Prostate gland (tissue), 2 donors: ENCODE results near the gene COL4A1. TPM values are rescaled to one million over a fixed set of nuclear protein-coding genes. Genes with fewer than 3 reads are reported as not detected.

ENCODE experiments used
- DNase-seq: peaks from one replicate; pipeline ENCODE4 v3.0.0-alpha.2; 2019; ENCODE audit warnings: low spot score
- H3K27ac ChIP-seq, 2 donors: fragments of 200-600 bp; sonication (generic); 2 replicates each; pipeline ENCODE4 v1.5.1; 2017 to 2019
- H3K27me3 ChIP-seq: fragments of 200-600 bp; sonication (generic); replicated peaks from 2 replicates; pipeline ENCODE4 v1.5.1; 2019; ENCODE audit not compliant: insufficient read depth
- H3K36me3 ChIP-seq, 2 donors: fragments of 200-600 bp; sonication (generic); 1 replicate in 1 of 2; 2 replicates in 1 of 2; pipeline versions ENCODE4 v1.5.1 to v1.8.1; 2017 to 2019
- H3K4me1 ChIP-seq: fragments of 200-600 bp; sonication (generic); replicated peaks from 2 replicates; pipeline ENCODE4 v1.5.1; 2019
- H3K4me3 ChIP-seq, 2 donors: fragments of 200-600 bp; sonication (generic); 2 replicates each; pipeline ENCODE4 v1.5.1; 2017 to 2019
- H3K9me3 ChIP-seq: fragments of 200-600 bp; sonication (generic); 2 replicates; pipeline ENCODE4 v1.5.1; 2017
- POLR2A ChIP-seq: fragments of 450-650 bp; IDR thresholded peaks from one replicate; pipeline ENCODE4 v1.6.1; 2016; ENCODE audit warnings: antibody characterized with exemption, mild to moderate bottlenecking
- POLR2AphosphoS5 ChIP-seq: sonication (generic); formaldehyde crosslinking; IDR thresholded peaks from one replicate; pipeline ENCODE4 v1.6.1; 2017; ENCODE audit warnings: antibody characterized with exemption
- WGBS: methylation state at CpG from one replicate; pipeline ENCODE4 v1.1.5; 2018; 5-methylcytosine and 5-hydroxymethylcytosine counted together
- intact Hi-C: fragments of 100-400 bp; cut with DNase I; formaldehyde crosslinking; loops from one replicate; pipeline ENCODE4 v1.14.2; 2022
- total RNA-seq, 2 donors: library from RNA; depleted of rRNA; stranded (reverse); fragments of >200 nt; gene quantifications; one replicate each; pipeline ENCODE4 v1.1.0, GENCODE V29; 2016
- TF ChIP-seq, protein P1 (sequence below), 4 experiments: fragments of 200-600 bp in 2 of 4; fragments of 450-650 bp in 2 of 4; sonication (generic) in 2 of 4; IDR thresholded peaks; 1 replicate in 3 of 4; 2 replicates in 1 of 4; pipeline ENCODE4 v1.5.1; 2016 to 2019; ENCODE audit warnings: antibody characterized with exemption in 4 of 4, mild to moderate bottlenecking in 2 of 4, moderate library complexity in 2 of 4

The COL4A1 gene
- total RNA-seq, 2 donors from 2014 or later = 37.3 to 132 TPM

DNA sequence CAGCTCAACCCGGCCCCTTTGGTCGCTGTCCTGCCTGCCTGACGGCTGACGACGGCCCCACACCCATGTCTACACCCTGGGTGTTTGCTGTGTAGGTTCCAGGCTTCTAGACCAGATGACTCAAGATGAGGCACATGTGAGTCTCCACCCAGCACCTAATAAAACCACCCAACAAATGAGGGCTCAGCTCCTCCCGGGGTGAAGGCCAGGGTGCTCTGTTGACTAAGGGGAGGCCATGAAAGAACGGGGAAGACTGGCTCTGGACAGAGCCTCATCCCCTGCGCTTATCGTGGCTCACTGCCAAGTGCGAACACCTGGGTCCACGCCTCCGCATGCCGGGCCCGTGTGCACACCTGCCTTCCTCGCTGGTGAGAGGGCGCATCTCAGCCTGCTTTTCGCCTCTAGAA, 39.7 kb upstream of the COL4A1 start:
- TF ChIP-seq POLR2AphosphoS5 (no peak), POLR2A (no peak)
- TF ChIP-seq, protein P1, sequence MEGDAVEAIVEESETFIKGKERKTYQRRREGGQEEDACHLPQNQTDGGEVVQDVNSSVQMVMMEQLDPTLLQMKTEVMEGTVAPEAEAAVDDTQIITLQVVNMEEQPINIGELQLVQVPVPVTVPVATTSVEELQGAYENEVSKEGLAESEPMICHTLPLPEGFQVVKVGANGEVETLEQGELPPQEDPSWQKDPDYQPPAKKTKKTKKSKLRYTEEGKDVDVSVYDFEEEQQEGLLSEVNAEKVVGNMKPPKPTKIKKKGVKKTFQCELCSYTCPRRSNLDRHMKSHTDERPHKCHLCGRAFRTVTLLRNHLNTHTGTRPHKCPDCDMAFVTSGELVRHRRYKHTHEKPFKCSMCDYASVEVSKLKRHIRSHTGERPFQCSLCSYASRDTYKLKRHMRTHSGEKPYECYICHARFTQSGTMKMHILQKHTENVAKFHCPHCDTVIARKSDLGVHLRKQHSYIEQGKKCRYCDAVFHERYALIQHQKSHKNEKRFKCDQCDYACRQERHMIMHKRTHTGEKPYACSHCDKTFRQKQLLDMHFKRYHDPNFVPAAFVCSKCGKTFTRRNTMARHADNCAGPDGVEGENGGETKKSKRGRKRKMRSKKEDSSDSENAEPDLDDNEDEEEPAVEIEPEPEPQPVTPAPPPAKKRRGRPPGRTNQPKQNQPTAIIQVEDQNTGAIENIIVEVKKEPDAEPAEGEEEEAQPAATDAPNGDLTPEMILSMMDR (IDR thresholded peaks at IDR 0.05) = no peak
- intact Hi-C loops = no loop called here
- H3K4me3 ChIP-seq = no peak overlapping the region
- H3K9me3 ChIP-seq = no peaks in the 10 kb centered on the region
- WGBS = 50% methylated on average over 17 of the region's 17 CpGs
- peak overlapping the region; percentile 18 to 48 for H3K27ac ChIP-seq
- peaks cover 2% of the 10 kb centered on the region for H3K4me1 ChIP-seq
- no peaks in the 10 kb centered on the region for H3K27me3 ChIP-seq
- no peak for DNase-seq
- no peaks in the 10 kb centered on the region for H3K36me3 ChIP-seq

DNA sequence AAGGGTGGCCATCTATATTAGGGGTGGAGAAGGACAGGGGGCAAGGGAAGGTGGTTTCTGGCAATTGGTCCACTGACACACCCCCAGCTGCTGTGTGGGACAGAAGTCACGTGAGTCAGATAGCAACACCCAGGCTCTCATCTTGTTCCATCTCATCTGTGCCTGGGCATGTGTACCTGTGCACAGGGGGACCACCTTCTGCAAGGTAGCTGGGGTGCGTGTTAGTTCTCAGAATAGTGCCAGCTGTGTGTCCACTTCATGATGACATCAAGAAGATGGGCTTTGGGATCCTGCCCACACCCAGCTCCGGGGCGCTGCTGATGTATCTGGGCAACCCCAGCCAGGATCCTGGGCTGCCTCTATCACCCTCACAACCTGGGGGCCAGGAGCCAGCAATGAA, 38.7 kb upstream of the COL4A1 start:
- Histone ChIP-seq H3K27me3 (no peaks in the 10 kb centered on the region), H3K9me3 (no peaks in the 10 kb centered on the region), H3K4me3 (no peak overlapping the region), H3K27ac (no peak overlapping the region), H3K36me3 (no peaks in the 10 kb centered on the region), H3K4me1 (peaks cover 5% of the 10 kb centered on the region)
- intact Hi-C loops = no loop called here
- DNase-seq = no peak
- 83% methylated on average over 4 of the region's 4 CpGs for WGBS
- TF ChIP-seq, protein P1 (IDR thresholded peaks at IDR 0.05) = no peak
- no peak for TF ChIP-seq POLR2A
- TF ChIP-seq POLR2AphosphoS5 = no peak

DNA sequence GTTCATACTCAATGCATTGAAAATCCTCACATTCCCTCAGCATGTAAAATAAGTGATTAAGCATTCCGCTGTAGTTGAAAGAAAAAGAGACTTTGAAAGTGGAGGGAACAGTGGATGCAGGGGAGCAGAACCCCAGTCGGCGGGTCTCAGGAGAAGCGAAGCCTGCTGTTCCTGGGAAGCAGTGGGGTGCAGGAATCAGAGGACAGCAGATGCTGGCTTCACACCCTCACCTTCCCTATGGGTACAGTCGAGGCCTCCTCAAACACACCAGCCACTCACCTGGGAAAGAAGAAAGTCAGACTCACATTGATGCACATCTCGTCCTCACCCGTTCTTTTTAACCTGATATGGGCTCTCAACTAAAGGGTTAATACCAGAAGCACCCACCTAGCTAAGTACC, 38.3 kb upstream of the COL4A1 start:
- H3K27ac ChIP-seq = no peak overlapping the region
- intact Hi-C loops = no loop called here
- WGBS = 88% methylated on average over 7 of the region's 7 CpGs

DNA sequence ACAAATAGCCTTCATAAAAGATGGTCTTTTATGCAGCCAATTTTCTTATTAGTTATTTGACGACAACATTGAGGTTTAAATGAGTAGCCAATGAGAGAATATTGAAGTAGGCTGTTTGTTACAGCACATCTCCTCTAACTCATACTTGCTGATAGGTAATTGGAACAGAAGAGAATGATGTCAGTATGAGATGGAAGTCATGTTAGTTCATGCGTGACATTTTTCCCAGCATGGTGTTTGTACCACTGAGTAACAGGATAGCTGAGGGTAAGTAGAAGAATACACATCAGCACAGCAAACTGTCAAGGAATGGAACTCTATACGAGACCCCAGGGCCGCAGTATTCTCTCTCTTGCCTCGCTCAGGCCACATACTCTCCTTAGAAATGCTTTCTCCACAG, 37.4 kb upstream of the COL4A1 start:
- no peak overlapping the region for H3K4me3 ChIP-seq
- H3K9me3 ChIP-seq = no peaks in the 10 kb centered on the region
- TF ChIP-seq POLR2A = no peak
- TF ChIP-seq, protein P1 (IDR thresholded peaks at IDR 0.05) = no peak
- TF ChIP-seq POLR2AphosphoS5 = no peak
- no peaks in the 10 kb centered on the region for H3K36me3 ChIP-seq
- intact Hi-C loops = loop anchor here (5.0 kb wide), 1 partner anchor 68 kb away; no protein-coding TSS in a partner anchor
- DNase-seq = no peak
- H3K4me1 ChIP-seq = peaks cover 5% of the 10 kb centered on the region
- no peaks in the 10 kb centered on the region for H3K27me3 ChIP-seq
- peak overlapping the region; percentile 77 to 82 for H3K27ac ChIP-seq
- 79% methylated on average over 5 of the region's 5 CpGs for WGBS

More for the DNA sequence above, 38.3 kb upstream of the COL4A1 start:
- H3K36me3 ChIP-seq = no peaks in the 10 kb centered on the region
- H3K4me3 ChIP-seq = no peak overlapping the region
- peaks cover 5% of the 10 kb centered on the region for H3K4me1 ChIP-seq
- no peaks in the 10 kb centered on the region for H3K9me3 ChIP-seq
- H3K27me3 ChIP-seq = no peaks in the 10 kb centered on the region
- TF ChIP-seq POLR2A (no peak), POLR2AphosphoS5 (no peak)
- TF ChIP-seq, protein P1 (IDR thresholded peaks at IDR 0.05) = no peak
- DNase-seq = no peak

DNA sequence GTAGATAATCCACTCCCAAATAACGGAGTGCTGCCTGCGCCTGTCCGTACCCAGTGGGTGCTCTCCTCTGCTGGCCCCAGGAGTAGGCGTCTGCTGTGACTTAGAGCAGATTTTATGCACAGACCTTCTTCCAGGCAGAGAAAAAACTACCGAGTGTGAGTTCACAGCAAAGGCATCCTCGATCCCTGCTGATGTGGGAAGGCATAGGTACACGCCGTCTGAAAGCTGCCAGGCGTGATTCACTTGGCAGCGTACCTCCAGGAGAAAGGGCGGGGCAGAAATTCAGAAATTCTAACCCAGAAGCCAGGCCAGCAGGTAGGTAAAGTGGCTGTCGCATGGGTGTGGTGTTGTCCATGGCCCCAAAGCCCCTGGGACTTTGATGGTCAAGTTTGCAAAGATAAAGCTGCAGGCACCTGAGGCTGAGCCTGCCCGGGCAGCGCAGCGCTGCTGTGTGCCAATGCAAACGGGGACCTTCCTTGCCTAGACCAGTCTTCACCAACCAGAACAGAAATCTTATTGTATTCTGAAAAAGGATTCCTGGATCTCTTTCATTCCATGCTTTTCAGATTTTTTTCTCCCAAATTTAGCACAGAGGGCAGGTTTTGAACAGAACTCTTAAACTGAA, 36.4 kb upstream of the COL4A1 start:
- Histone ChIP-seq H3K27ac (peak overlapping the region; percentile 77 to 82), H3K4me1 (peaks cover 5% of the 10 kb centered on the region), H3K4me3 (no peak overlapping the region), H3K27me3 (no peaks in the 10 kb centered on the region), H3K9me3 (no peaks in the 10 kb centered on the region), H3K36me3 (no peaks in the 10 kb centered on the region)
- intact Hi-C loops = loop anchor here (2.0 to 5.0 kb wide), 2 partner anchors 69 to 93 kb away; no protein-coding TSS in a partner anchor
- WGBS = 47% methylated on average over 16 of the region's 16 CpGs
- DNase-seq = peak; percentile 74
- peak; percentile 76 for TF ChIP-seq POLR2AphosphoS5
- no peak for TF ChIP-seq POLR2A
